SK-N-MC (cell line): ENCODE results near the gene MT2A.

Experiments used
- EZH2 ChIP-seq: fragments of 200-600 bp; sonication (generic); IDR thresholded peaks from one replicate; pipeline ENCODE4 v1.6.1; 2017; ENCODE audit warnings: antibody characterized with exemption
- FOXP2 ChIP-seq: optimal IDR thresholded peaks from 2 replicates; pipeline ENCODE3; 2011; ENCODE audit warnings: mild to moderate bottlenecking, moderate library complexity; ENCODE audit not compliant: insufficient read depth; ENCODE audit errors: extremely low read length, control extremely low read depth
- POLR2AphosphoS5 ChIP-seq: IDR thresholded peaks from 2 replicates; pipeline ENCODE4 v1.6.1; 2012; ENCODE audit warnings: mild to moderate bottlenecking, low read depth, low read length, borderline replicate concordance

DNA sequence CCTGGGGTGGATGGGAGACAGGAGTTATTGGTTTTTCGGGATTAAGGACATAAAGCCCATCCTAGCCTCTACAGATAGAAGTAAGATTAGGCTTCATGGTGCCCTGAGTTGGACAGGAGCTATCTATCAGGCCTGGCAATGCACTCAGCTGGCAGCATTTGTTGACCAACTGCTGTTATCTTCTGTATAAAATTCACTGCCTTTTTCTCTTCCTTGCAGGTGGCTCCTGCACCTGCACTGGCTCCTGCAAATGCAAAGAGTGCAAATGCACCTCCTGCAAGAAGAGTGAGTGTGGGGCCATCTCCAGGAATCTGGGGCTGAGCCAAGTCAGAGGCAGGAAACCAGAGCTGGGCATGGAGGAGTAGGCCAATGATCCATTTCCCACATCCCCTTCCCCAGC lies 30.7 kb downstream of the MT2A start:
- TF ChIP-seq EZH2 (no peak), POLR2AphosphoS5 (no peak), FOXP2 (no peak)
